Activated CD8-positive, alpha-beta T cell treated with anti-CD3 and anti-CD28 coated beads for 36 hours (primary cell): ENCODE measurements around the gene TTC16. TPM values are rescaled to one million over a fixed set of nuclear protein-coding genes. Genes with fewer than 3 reads are reported as not detected.

ENCODE experiments used
- ATAC-seq: fragments of 200-7000 bp; cut with Tn5 transposase; one replicate; pipeline ENCODE4 v1.10.0; 2021; ENCODE audit warnings: mild to moderate bottlenecking, moderate library complexity
- CTCF ChIA-PET: fragments of 350-600 bp; sonication (Branson Sonifier 250); formaldehyde crosslinking; loops from one replicate; lab custom pipeline; 2021; ENCODE audit warnings: antibody characterized with exemption; lab: Charles Lee
- POLR2A ChIA-PET: fragments of 350-600 bp; sonication (Branson Sonifier 250); formaldehyde crosslinking; loops from one replicate; lab custom pipeline; 2021; ENCODE audit warnings: antibody characterized with exemption; lab: Charles Lee
- DNase-seq: peaks from one replicate; pipeline ENCODE4 v3.0.0-alpha.2; 2020
- H3K27ac Mint-ChIP-seq: one replicate; pipeline ENCODE4 v1.8.0; 2021; ENCODE audit warnings: mild to moderate bottlenecking, mixed read lengths
- H3K27me3 Mint-ChIP-seq: one replicate; pipeline ENCODE4 v1.8.0; 2021; ENCODE audit warnings: mixed read lengths
- H3K36me3 Mint-ChIP-seq: one replicate; pipeline ENCODE4 v1.8.0; 2021; ENCODE audit warnings: low read depth, mixed read lengths
- H3K4me1 Mint-ChIP-seq: one replicate; pipeline ENCODE4 v1.8.0; 2021; ENCODE audit warnings: low read depth, mixed read lengths
- H3K4me3 Mint-ChIP-seq: one replicate; pipeline ENCODE4 v1.8.0; 2021; ENCODE audit warnings: mild to moderate bottlenecking, moderate library complexity, mixed read lengths
- H3K9me3 Mint-ChIP-seq: one replicate; pipeline ENCODE4 v1.8.0; 2021; ENCODE audit warnings: mixed read lengths
- CTCF ChIP-seq: fragments of 200-600 bp; IDR thresholded peaks from one replicate; pipeline ENCODE4 v1.8.0; 2022; ENCODE audit warnings: antibody characterized with exemption, mild to moderate bottlenecking
- intact Hi-C: fragments of 100-400 bp; cut with micrococcal nuclease; formaldehyde crosslinking; loops from one replicate; pipeline ENCODE4 v1.10.0; 2022
- total RNA-seq, 2 experiments: library from RNA; stranded (reverse); gene quantifications; one replicate each; pipeline ENCODE4 v1.2.3, GENCODE V29; 2021

The TTC16 gene
- total RNA-seq, 2 experiments from 2014 or later: 2.1 to 2.3 TPM

- H3K9me3 Mint-ChIP-seq: no peaks in the 10 kb centered on the region
- peaks cover 12% of the 10 kb centered on the region for H3K36me3 Mint-ChIP-seq
- intact Hi-C loops: loop anchor here (5.0 to 10.0 kb wide), 3 partner anchors 43 to 235 kb away; no protein-coding TSS in a partner anchor
- no peak overlapping the region for H3K27ac Mint-ChIP-seq
- H3K4me3 Mint-ChIP-seq: no peak overlapping the region
- ATAC-seq (no peak), DNase-seq (no peak)
- POLR2A ChIA-PET: interaction anchor here (0.6 to 1.4 kb wide), 3 partner anchors 39 to 125 kb away, joined by 3 to 5 read pairs (median 3); partner anchors contain the start of gene SH2D3C
- no peaks in the 10 kb centered on the region for H3K27me3 Mint-ChIP-seq
- CTCF ChIA-PET: interaction anchor here (0.7 to 1.5 kb wide), 4 partner anchors 130 to 203 kb away, joined by 3 to 4 read pairs (median 4); no protein-coding TSS in a partner anchor
- no peak for TF ChIP-seq CTCF
- H3K4me1 Mint-ChIP-seq: peaks cover 6% of the 10 kb centered on the region
These were observed 23.9 kb downstream of the TTC16 start for GRCh38 chr9:127739614-127740330.

GRCh38 chr9:127741831-127742434, 26.1 kb downstream of the TTC16 start:
- peaks cover 17% of the 10 kb centered on the region for H3K36me3 Mint-ChIP-seq
- no peak for ATAC-seq
- peaks cover 4% of the 10 kb centered on the region for H3K4me1 Mint-ChIP-seq
- H3K27me3 Mint-ChIP-seq: no peaks in the 10 kb centered on the region
- no peak overlapping the region for H3K27ac Mint-ChIP-seq
- H3K4me3 Mint-ChIP-seq: no peak overlapping the region
- intact Hi-C loops: no loop called here
- no peak for TF ChIP-seq CTCF
- no peak for DNase-seq
- POLR2A ChIA-PET: interaction anchor here (1.2 to 1.5 kb wide), 2 partner anchors 22 to 43 kb away, joined by 3 to 5 read pairs; no protein-coding TSS in a partner anchor
- CTCF ChIA-PET: interaction anchor here (1.2 to 2.4 kb wide), 3 partner anchors 22 to 128 kb away, joined by 3 to 8 read pairs (median 4); no protein-coding TSS in a partner anchor
- no peaks in the 10 kb centered on the region for H3K9me3 Mint-ChIP-seq

- Mint-ChIP-seq H3K36me3 (peaks cover 17% of the 10 kb centered on the region), H3K9me3 (no peaks in the 10 kb centered on the region), H3K4me3 (no peak overlapping the region), H3K27me3 (no peaks in the 10 kb centered on the region), H3K4me1 (peaks cover 10% of the 10 kb centered on the region), H3K27ac (peak overlapping the region; percentile 46)
- TF ChIP-seq CTCF: no peak
- no peak for DNase-seq
- POLR2A ChIA-PET: interaction anchor here (1.0 to 1.3 kb wide), 3 partner anchors 8 to 42 kb away, joined by 3 read pairs; no protein-coding TSS in a partner anchor
- intact Hi-C loops: no loop called here
- CTCF ChIA-PET: interaction anchor here (0.7 to 4.0 kb wide), 4 partner anchors 8 to 179 kb away, joined by 3 to 15 read pairs (median 6); partner anchors contain the start of gene TOR2A
- ATAC-seq: peak; percentile 12
These were observed 26.7 kb downstream of the TTC16 start for GRCh38 chr9:127742435-127743088.

GRCh38 chr9:127744398-127745110, 28.7 kb downstream of the TTC16 start:
- no peak overlapping the region for H3K4me3 Mint-ChIP-seq

More at GRCh38 chr9:127744398-127745110, 28.7 kb downstream of the TTC16 start:
- ChIA-PET CTCF (interaction anchor here (1.3 to 4.0 kb wide), 4 partner anchors 10 to 177 kb away, joined by 3 to 17 read pairs (median 10); partner anchors contain the start of gene TOR2A), POLR2A (interaction anchor here (1.2 to 1.6 kb wide), 3 partner anchors 10 to 126 kb away, joined by 3 to 4 read pairs (median 3); partner anchors contain the start of genes CDK9 and TOR2A)
- intact Hi-C loops: no loop called here
- ATAC-seq: no peak
- Mint-ChIP-seq H3K27me3 (no peaks in the 10 kb centered on the region), H3K4me1 (peaks cover 13% of the 10 kb centered on the region), H3K27ac (no peak overlapping the region), H3K36me3 (peaks cover 23% of the 10 kb centered on the region), H3K9me3 (no peaks in the 10 kb centered on the region)
- TF ChIP-seq CTCF: no peak
- no peak for DNase-seq
